NCI-H446 treated with DMSO at 0.1 percent for 48 hours (cell line): ENCODE results near the gene NTNG2.
A peak's percentile ranks its signal among the peaks of the same experiment; 100 is the strongest.

Experiments
- DNase-seq: peaks from one replicate; lab custom pipeline; 2025; lab: John Stamatoyannopoulos, UW

The NTNG2 gene

GRCh38 chr9:132204883-132205282 is 43.0 kb downstream of the NTNG2 start:
- DNase-seq = no peak

- DNase-seq = no peak
Measured at GRCh38 chr9:132207215-132207614, 45.4 kb downstream of the NTNG2 start.

- no peak for DNase-seq
Measured at GRCh38 chr9:132207839-132208615, 46.2 kb downstream of the NTNG2 start.

GRCh38 chr9:132209228-132209627 is 47.4 kb downstream of the NTNG2 start:
- no peak for DNase-seq

GRCh38 chr9:132210472-132211145 is 48.8 kb downstream of the NTNG2 start:
- no peak for DNase-seq

- DNase-seq = no peak
Measured at GRCh38 chr9:132211570-132211969, 49.7 kb downstream of the NTNG2 start.

- DNase-seq = peak; percentile 88
Measured at GRCh38 chr9:132214027-132214622, 52.3 kb downstream of the NTNG2 start.

- no peak for DNase-seq
Measured at GRCh38 chr9:132216861-132217619, 55.2 kb downstream of the NTNG2 start.

GRCh38 chr9:132218208-132218607 is 56.4 kb downstream of the NTNG2 start:
- no peak for DNase-seq

GRCh38 chr9:132221941-132222340 is 60.1 kb downstream of the NTNG2 start:
- DNase-seq = no peak

GRCh38 chr9:132224645-132225044 is 62.8 kb downstream of the NTNG2 start:
- DNase-seq = no peak

- no peak for DNase-seq
Measured at GRCh38 chr9:132226571-132227430, 64.9 kb downstream of the NTNG2 start.

GRCh38 chr9:132228062-132228461 is 66.2 kb downstream of the NTNG2 start:
- no peak for DNase-seq

- no peak for DNase-seq
Measured at GRCh38 chr9:132230605-132231004, 68.7 kb downstream of the NTNG2 start.

- DNase-seq = no peak
Measured at GRCh38 chr9:132231019-132231701, 69.3 kb downstream of the NTNG2 start.

GRCh38 chr9:132232522-132232921 is 70.7 kb downstream of the NTNG2 start:
- DNase-seq = no peak

- DNase-seq = no peak
Measured at GRCh38 chr9:132233138-132233537, 71.3 kb downstream of the NTNG2 start.

- DNase-seq = no peak
Measured at GRCh38 chr9:132234535-132234934, 72.7 kb downstream of the NTNG2 start.

- no peak for DNase-seq
Measured at GRCh38 chr9:132235125-132235524, 73.3 kb downstream of the NTNG2 start.

- DNase-seq = no peak
Measured at GRCh38 chr9:132235894-132236661, 74.2 kb downstream of the NTNG2 start.
